GM12874 (cell line): ENCODE measurements around the gene TMEM151B.

Experiments used
- CTCF ChIP-seq: IDR thresholded peaks from 2 replicates; pipeline ENCODE4 v1.5.1; 2011; ENCODE audit warnings: low read depth, mild to moderate bottlenecking, control low read depth, low read length, moderate library complexity; ENCODE audit not compliant: insufficient read depth

TMEM151B gene

GRCh38 chr6:44228433-44228832, 41.8 kb upstream of the TMEM151B start:
- TF ChIP-seq CTCF = no peak

- no peak for TF ChIP-seq CTCF
Observed at GRCh38 chr6:44228836-44229235, 41.4 kb upstream of the TMEM151B start.

DNA sequence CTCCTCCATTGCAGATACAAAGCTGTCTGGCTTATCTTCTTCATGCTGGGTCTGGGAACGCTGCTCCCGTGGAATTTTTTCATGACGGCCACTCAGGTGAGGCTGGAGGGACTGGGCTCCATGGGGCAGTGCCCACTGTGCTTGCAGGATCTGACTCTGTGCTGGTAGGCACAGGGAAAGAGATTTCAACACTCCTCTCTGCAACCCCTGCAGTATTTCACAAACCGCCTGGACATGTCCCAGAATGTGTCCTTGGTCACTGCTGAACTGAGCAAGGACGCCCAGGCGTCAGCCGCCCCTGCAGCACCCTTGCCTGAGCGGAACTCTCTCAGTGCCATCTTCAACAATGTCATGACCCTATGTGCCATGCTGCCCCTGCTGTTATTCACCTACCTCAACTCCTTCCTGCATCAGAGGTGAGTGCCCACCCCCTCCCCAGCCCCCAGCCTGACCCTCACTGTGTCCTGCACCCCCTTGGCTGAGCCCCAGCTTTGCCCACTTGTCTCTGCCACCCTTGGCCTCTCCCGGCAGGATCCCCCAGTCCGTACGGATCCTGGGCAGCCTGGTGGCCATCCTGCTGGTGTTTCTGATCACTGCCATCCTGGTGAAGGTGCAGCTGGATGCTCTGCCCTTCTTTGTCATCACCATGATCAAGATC, 40.7 kb upstream of the TMEM151B start:
- TF ChIP-seq CTCF = no peak

DNA sequence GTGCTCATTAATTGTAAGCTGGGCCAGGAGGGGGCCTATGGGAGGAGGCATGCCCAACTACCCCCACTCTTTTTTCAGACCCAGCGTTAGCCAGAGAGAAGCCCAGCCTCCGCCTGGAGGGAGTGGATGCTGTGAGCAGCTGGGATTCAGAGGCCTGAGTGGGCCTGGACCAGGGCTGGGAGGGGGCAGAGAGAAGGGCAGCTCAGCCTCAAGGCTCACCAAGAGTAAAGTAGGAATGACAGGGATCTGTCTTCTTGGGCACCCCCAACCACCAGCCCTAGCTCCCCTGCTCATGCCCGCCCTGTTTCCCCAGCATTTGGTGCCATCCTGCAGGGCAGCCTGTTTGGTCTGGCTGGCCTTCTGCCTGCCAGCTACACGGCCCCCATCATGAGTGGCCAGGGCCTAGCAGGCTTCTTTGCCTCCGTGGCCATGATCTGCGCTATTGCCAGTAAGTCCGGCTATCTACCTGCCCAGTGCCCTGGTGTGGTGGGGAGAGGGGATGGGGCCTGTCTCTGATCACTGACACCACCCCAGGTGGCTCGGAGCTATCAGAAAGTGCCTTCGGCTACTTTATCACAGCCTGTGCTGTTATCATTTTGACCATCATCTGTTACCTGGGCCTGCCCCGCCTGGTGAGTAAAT, 40.1 kb upstream of the TMEM151B start:
- no peak for TF ChIP-seq CTCF

GRCh38 chr6:44232676-44233566, 37.3 kb upstream of the TMEM151B start:
- TF ChIP-seq CTCF = no peak

GRCh38 chr6:44233567-44234100, 36.6 kb upstream of the TMEM151B start:
- TF ChIP-seq CTCF = no peak
